A673 (cell line): Measurements from ENCODE around the gene NOP14.

ENCODE experiments used
- CTCF ChIP-seq: fragments of 300-800, 200-600 bp; sonication (generic); conservative IDR thresholded peaks from 2 replicates; pipeline ENCODE4 v1.5.1; 2017; ENCODE audit warnings: low read depth, mild to moderate bottlenecking, antibody characterized with exemption, low read length, moderate library complexity, mixed read lengths
- EZH2 ChIP-seq: fragments of 200-600 bp; sonication (generic); IDR thresholded peaks from 2 replicates; pipeline ENCODE4 v1.6.1; 2017; ENCODE audit warnings: borderline replicate concordance, low read depth, mild to moderate bottlenecking, mixed read lengths, antibody characterized with exemption, low read length; ENCODE audit not compliant: poor library complexity, severe bottlenecking

- no peak for TF ChIP-seq CTCF
- TF ChIP-seq EZH2 = no peak
Observed at GRCh38 chr4:2938906-2939305, 24.3 kb downstream of the NOP14 start.
